HPDE6-E6E7 (cell line): Measurements from ENCODE around the gene CDADC1.

Experiments
- DNase-seq: peaks from one replicate; pipeline ENCODE4 v3.0.0; 2011; ENCODE audit warnings: missing footprints; ENCODE audit errors: extremely low spot score

Gene CDADC1

DNA sequence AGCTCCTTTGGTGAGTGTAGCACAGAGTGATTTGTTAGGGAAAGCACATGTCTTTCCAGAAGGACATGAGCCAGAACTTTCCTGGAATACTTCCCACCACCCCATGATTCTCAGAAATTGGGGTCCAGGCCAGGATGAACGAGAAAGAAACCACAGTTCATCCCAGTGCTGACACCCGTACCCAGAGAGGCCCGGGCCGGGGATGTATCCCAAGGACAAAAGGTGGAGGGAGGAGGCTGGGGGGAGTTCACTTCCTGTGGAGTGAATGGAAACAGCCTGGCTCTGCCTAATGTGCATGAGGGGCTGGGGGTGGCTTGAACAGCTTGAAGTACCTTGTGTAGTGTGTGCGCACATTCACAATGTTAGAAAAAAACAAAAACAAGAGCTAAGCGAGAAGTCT, 47.5 kb downstream of the CDADC1 start:
- DNase-seq = no peak

- DNase-seq = no peak
Observed at GRCh38 chr13:49296659-49297058, 48.9 kb downstream of the CDADC1 start.

DNA sequence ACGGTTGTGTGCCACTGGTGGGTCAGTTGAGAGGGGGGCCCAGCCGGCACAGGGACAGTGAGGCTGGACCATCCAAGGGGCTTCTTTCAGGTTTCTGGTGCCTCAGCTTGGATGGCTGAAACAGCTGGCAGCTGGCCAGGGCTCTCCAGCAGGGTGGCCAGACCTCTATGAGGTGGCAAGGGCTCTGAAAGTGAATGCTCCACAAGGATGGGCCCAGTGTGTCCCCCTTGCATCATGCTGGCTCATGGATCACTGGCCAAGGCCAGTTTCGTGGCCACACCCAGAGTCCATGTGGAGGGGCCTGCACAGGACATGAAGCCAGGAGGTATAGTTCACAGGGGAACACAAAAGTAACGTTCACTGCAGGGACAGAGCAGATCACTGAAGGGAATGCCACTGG, 49.6 kb downstream of the CDADC1 start:
- DNase-seq = no peak

- DNase-seq = no peak
Observed at GRCh38 chr13:49298416-49298815, 50.7 kb downstream of the CDADC1 start.

- DNase-seq = no peak
Observed at GRCh38 chr13:49298903-49299605, 51.3 kb downstream of the CDADC1 start.

DNA sequence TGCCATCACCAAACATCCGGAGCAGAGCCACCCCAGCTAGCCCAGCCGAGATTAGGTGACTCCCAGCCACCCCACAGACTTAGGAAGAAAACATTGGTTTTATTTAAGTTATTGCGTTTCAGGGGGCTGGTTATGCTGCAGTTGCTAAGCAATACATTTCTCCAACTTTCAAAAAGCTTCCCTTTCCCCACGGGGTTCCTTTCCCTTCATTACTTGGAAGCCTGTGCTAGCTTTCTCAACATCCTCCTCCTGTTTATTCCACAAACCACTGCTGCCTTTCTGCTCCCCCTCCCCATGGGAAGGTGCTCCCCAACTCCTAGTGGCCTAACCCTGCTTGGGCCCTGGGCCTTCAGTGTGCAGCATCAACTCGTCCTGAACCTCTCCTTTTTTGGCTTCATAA, 52.6 kb downstream of the CDADC1 start:
- DNase-seq = no peak

GRCh38 chr13:49300739-49301589, 53.2 kb downstream of the CDADC1 start:
- peak; percentile 4 for DNase-seq

GRCh38 chr13:49302222-49302621, 54.5 kb downstream of the CDADC1 start:
- DNase-seq = no peak

DNA sequence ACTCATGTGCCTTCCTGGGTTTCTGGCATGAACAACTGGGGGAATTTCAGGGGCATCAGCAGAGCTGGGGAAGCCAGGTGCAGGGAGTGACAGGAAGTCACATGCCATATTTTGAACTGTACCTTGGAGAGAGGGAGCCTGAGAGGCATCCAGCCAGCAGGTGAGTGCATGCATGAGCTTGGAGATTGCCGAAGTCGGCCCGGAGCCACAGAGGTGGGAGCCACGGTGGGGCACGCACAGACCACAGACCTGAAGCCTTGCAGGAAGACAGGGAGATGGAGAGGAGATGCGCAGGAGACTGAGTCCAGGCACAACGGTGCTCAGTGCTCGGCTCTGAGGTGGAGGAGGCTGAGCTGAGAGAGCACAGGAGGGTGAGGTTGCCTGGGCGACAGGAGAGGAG, 55.1 kb downstream of the CDADC1 start:
- no peak for DNase-seq

DNA sequence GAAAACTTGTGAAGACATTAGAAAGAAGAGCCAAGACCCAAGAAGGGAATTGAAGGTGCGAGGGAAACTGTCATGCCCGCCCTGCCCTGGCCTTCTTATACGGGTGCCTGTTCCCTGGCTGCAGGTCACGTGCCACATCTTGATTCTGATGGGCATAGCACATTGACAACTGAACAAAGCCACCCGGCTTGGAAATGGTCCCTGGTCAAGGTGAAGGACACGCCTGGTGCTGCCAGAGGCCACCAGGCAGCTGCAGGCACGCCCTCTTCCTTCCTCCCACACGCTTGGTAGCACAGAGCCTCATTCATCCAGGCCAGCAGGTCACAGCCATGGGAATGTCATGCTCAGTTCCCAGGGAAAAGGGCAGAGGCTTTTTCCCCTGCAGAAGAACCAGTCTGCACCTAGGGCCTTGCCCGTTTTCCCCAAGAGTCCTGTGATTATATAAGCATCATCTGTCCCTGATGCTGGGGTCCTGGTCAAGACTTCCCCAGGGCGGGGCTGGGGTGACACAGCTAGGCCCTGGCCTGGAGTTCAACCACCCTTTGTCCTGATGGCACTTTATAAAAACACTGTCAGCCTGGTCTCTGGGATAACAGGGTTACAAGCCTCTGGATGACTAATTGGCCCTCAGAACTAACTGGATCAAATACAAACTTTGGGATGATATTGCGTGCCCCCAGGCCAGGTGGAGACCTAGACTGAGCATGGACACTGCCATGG, 56.0 kb downstream of the CDADC1 start:
- no peak for DNase-seq

- no peak for DNase-seq
Observed at GRCh38 chr13:49304356-49304755, 56.6 kb downstream of the CDADC1 start.

DNA sequence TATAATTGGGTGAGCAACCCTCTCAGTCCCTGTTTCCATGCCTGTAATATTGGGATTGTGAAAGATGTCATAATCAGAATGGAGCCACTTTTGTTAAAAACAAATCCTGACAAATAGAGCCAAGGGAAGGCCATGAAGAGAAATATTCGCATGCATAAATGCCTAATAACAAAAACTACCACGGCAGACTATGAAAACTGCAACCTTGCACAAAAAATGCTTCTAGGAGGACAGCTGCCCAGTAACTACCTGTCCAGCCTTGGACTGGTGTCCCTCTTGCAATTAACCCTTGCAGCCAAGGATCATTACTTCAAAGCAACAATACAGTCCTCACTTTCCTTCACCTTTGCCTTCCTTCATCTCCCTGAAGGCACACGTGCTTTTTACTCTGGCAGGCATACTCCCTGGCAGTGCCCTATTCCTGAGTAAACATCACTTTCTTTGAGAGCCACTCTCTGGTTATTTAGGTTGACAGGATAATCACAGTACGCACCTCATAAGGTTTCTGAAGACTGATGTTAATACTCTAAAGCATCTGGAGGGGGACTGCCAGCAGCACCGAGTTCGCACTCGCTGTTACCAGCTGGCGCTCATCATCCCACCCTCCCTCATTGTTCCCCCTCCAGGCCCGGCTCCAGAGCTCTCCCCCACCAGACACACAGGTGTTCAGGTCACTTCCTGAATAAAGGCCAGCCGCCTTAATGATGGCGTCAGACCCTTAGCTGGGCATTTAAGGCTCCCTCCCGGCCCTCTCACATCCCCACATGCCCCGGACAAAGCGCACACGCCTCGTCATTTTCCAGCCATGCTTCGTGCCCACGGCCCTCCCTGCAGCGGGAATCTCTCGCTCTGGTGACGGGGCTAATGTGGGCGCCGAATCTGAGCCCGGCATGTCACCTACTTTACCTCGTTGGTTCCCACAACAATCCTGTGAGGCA, 57.3 kb downstream of the CDADC1 start:
- DNase-seq = no peak

DNA sequence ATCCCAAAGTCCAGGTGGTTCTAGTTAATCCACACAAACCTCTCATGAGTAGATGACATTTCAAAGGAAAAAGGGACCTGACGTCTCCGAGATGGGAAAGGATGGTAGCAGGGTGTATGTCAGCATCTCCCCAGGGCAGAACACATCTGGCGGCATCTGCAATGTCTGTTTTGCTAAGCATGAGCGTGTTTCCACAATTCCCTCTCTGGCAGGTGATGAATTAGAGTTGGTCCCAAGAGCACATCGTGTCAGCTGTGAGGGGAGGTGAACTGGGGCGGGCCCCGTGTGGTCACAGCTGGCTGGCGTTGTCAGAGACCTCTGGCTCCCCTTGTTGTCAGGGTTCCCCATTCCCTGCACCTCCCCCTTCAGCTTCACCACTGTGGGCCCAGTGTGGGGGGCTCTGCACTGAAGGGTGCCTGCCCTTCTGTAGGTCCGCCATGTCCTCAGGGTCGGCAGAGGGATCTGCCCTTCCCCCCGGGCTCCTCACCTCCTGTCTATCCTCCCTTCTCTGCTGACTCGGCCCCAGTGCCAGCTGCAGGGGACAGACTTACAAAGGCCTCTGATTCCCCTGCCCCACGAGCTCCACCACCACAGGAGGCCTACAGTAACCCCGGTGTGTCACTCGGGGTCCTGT, 58.2 kb downstream of the CDADC1 start:
- no peak for DNase-seq

- no peak for DNase-seq
Observed at GRCh38 chr13:49307365-49307764, 59.6 kb downstream of the CDADC1 start.

- no peak for DNase-seq
Observed at GRCh38 chr13:49308097-49308875, 60.6 kb downstream of the CDADC1 start.

- DNase-seq = no peak
Observed at GRCh38 chr13:49308921-49309408, 61.2 kb downstream of the CDADC1 start.

GRCh38 chr13:49310251-49310650, 62.5 kb downstream of the CDADC1 start:
- no peak for DNase-seq

DNA sequence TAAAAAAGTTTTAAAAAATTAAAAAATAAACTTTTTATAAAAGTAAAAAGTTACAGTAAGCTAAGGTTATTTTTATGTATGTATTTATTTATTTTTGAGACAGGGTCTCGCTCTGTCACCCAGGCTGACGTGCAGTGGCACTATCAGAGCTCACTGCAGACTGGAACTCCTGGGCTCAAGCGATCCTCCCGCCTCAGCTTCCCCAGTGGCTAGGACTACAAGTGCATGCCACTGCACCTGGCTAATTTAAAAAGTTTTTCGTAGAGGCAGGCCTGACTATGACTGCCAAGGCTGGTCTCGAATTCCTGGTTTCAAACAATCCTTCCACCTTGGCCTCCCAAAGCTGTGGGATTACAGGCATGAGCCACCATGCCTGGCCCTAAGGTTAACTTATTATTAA, 64.1 kb downstream of the CDADC1 start:
- DNase-seq = no peak

GRCh38 chr13:49314344-49314882, 66.7 kb downstream of the CDADC1 start:
- no peak for DNase-seq
